Psoas muscle (tissue), 8 donors: ENCODE measurements around the gene FBXO44. TPM values are rescaled to one million over a fixed set of nuclear protein-coding genes. Genes with fewer than 3 reads are reported as not detected.

ENCODE experiments used
- ATAC-seq, 4 donors: fragments of 200-7000 bp; cut with Tn5 transposase; one replicate each; pipeline ENCODE4 v1.9.1; 2020; ENCODE audit warnings: moderate library complexity in 3 of 4, mild to moderate bottlenecking in 2 of 4
- DNase-seq, 2 donors: peaks; one replicate each; pipeline ENCODE4 v3.0.0-alpha.2; 2020
- H3K27ac ChIP-seq: fragments of 200-600 bp; one replicate; pipeline ENCODE4 v1.8.0; 2022
- H3K27me3 ChIP-seq, 3 donors: fragments of 200-600 bp in 1 of 3; one replicate each; pipeline versions ENCODE4 v1.6.1 to v1.8.0; 2013 to 2022; ENCODE audit warnings: low read length in 2 of 3, mild to moderate bottlenecking in 2 of 3, moderate library complexity in 1 of 3; ENCODE audit not compliant: insufficient read depth in 3 of 3
- H3K36me3 ChIP-seq, 2 donors: fragments of 200-600 bp in 1 of 2; one replicate each; pipeline versions ENCODE4 v1.6.1 to v1.8.0; 2013 to 2022; ENCODE audit warnings: low read depth in 1 of 2, mild to moderate bottlenecking in 1 of 2, moderate library complexity in 1 of 2; ENCODE audit not compliant: insufficient read depth in 1 of 2
- H3K4me1 ChIP-seq: fragments of 200-600 bp; one replicate; pipeline ENCODE4 v1.8.0; 2022
- H3K4me3 ChIP-seq: fragments of 200-600 bp; one replicate; pipeline ENCODE4 v1.8.0; 2022; ENCODE audit warnings: mild to moderate bottlenecking
- H3K9me3 ChIP-seq: fragments of 200-600 bp; one replicate; pipeline ENCODE4 v1.8.0; 2022
- WGBS, 3 donors: extraction: QIAGEN DNeasy Blood & Tissue Kit; methylation state at CpG; one replicate each; pipeline versions ENCODE4 v1.1.6 to v1.1.7; 2013; 5-methylcytosine and 5-hydroxymethylcytosine counted together
- intact Hi-C, 2 donors: fragments of 100-400 bp; cut with DNase I; formaldehyde crosslinking; loops; one replicate each; pipeline versions ENCODE4 v1.11.0 to v1.14.2; 2022
- polyA plus RNA-seq, 3 donors: library from polyadenylated mRNA; stranded (reverse); fragments of 200-250 nt; gene quantifications; one replicate each; pipeline ENCODE4 v1.2.3, GENCODE V29; 2013
- total RNA-seq, 4 donors: library from RNA; stranded (reverse); fragmentation: NEBNext Ultra II Directional in 2 of 4; extraction: Animal tissue kit (Norgen Biotek cat#: 25700) in 2 of 4; gene quantifications; one replicate each; pipeline versions ENCODE4 v1.2.1 to v1.2.4, GENCODE V29; 2021 to 2023
- TF ChIP-seq, protein P1 (sequence below): fragments of 200-600 bp; IDR thresholded peaks from one replicate; pipeline ENCODE4 v1.8.0; 2022; ENCODE audit warnings: antibody characterized with exemption
- donor health status: healthy with polysubstance abuse.
- donor health status: DM: no; HTN: no; CAD: no; lungs with moderate emphysema.
- donor health status: Bipolar disorder and iron deficiency.
- donor health status: healthy.
- donor health status: DM: yes; HTN: yes; CAD: no.
- donor health status: DM: no; HTN: no; CAD: no.
- donor health status: DM: no; HTN: no; CAD: no.
- donor health status: DM: yes; HTN: yes; CAD: no.

FBXO44 gene
- total and polyA plus RNA-seq, 7 donors = 2.9 to 8.4 (median 4.5) TPM

DNA sequence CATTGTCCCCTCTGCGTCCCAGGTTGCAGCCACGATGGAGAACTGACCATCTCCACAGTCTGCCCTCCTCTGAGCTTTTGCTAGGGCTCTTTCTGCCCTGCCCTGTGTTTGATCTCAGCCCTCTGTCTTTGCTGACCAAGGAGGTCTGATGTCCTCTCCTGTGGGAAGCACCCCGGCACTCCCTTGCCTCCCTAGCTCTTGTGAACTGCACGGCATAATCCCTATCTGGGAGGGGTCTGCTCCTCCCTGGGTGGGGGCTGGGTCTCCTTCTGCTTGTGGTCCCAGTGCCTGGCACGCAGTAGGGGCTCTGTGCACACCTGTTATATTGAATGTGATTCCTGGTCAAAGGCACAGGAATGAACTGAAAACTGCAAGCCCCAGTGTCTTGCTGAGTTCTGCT is 39.2 kb downstream of the FBXO44 start:
- ATAC-seq = no peak
- Histone ChIP-seq H3K9me3 (no peaks in the 10 kb centered on the region), H3K27ac (no peak overlapping the region), H3K27me3 (peaks cover 0 to 62% (median 23%) of the 10 kb centered on the region in 3 donors), H3K4me3 (no peak overlapping the region), H3K4me1 (no peaks in the 10 kb centered on the region), H3K36me3 (no peaks in the 10 kb centered on the region)
- intact Hi-C loops = no loop called here
- DNase-seq = no peak
- TF ChIP-seq, protein P1, sequence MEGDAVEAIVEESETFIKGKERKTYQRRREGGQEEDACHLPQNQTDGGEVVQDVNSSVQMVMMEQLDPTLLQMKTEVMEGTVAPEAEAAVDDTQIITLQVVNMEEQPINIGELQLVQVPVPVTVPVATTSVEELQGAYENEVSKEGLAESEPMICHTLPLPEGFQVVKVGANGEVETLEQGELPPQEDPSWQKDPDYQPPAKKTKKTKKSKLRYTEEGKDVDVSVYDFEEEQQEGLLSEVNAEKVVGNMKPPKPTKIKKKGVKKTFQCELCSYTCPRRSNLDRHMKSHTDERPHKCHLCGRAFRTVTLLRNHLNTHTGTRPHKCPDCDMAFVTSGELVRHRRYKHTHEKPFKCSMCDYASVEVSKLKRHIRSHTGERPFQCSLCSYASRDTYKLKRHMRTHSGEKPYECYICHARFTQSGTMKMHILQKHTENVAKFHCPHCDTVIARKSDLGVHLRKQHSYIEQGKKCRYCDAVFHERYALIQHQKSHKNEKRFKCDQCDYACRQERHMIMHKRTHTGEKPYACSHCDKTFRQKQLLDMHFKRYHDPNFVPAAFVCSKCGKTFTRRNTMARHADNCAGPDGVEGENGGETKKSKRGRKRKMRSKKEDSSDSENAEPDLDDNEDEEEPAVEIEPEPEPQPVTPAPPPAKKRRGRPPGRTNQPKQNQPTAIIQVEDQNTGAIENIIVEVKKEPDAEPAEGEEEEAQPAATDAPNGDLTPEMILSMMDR = no peak
- WGBS, 3 donors = 57 to 68% (median 57%) methylated on average over 5 of the region's 5 CpGs

DNA sequence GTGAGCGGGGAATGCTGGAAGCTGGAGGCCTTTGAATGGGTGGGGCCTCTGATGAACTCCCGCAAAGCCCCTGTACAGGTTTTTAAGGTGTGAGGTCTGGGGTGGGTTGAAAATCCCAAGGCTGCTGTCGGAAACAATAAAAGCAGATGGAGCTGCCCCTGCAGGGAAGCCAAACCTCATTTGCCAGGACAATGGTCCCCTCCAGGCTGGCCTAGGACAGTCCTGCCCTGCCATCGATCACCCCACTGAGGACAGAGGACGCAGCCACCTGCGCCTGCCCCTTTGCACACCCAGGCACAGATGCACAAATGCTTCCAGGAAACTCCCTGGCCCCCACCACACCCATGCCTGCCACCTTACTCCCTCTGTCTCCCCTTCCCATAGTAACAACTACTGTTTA is 41.2 kb downstream of the FBXO44 start:
- Histone ChIP-seq H3K4me1 (peaks cover 6% of the 10 kb centered on the region), H3K9me3 (no peaks in the 10 kb centered on the region), H3K36me3 (no peaks in the 10 kb centered on the region), H3K4me3 (no peak overlapping the region), H3K27ac (no peak overlapping the region), H3K27me3 (peaks cover 0 to 67% (median 17%) of the 10 kb centered on the region in 3 donors)
- intact Hi-C loops = no loop called here
- 81 to 94% (median 89%) methylated on average over 6 of the region's 6 CpGs for WGBS, 3 donors
- TF ChIP-seq, protein P1 = no peak
- ATAC-seq = no peak
- DNase-seq = no peak

DNA sequence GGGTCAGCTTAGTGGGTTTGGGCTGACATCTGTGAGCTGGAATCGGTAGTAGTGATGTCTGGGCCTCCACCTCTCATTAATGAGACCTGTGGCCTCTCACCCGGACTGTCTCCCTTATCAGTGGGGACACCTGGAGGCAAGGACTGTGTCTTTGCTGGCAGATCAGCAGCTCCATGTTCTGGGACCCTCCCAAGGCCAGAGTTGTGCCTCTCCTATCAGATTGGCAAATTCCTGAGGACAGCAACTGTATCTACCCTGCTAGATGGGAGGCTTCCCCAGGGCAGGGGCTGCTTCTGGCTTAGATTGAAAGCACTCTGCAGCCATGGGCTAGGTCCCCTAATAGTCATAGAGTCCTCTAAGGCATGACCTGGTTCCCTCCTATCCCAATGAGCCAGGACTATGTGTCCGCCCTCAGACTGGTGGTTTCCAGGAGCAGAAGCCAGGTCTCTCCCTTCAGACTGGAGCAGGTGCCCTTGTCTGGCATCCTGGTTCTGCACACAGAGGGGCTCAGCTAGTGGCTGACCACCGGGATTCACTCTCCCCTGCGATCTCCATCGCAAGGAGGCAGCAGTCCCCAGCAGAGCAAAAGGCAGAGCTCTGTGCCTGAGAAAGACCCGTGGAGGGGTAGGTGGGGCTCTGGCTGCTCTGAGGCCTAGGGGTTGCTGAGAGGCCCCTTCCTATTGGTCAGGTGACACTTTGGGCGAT is 42.7 kb downstream of the FBXO44 start:
- H3K36me3 ChIP-seq = no peaks in the 10 kb centered on the region
- no peaks in the 10 kb centered on the region for H3K9me3 ChIP-seq
- TF ChIP-seq, protein P1 = no peak
- intact Hi-C loops = no loop called here
- H3K4me1 ChIP-seq = peaks cover 12% of the 10 kb centered on the region
- H3K27ac ChIP-seq = no peak overlapping the region
- peaks cover 0 to 67% (median 7%) of the 10 kb centered on the region in 3 donors for H3K27me3 ChIP-seq
- DNase-seq = no peak
- 72 to 83% (median 77%) methylated on average over 8 of the region's 8 CpGs for WGBS, 3 donors
- no peak overlapping the region for H3K4me3 ChIP-seq
- no peak for ATAC-seq

DNA sequence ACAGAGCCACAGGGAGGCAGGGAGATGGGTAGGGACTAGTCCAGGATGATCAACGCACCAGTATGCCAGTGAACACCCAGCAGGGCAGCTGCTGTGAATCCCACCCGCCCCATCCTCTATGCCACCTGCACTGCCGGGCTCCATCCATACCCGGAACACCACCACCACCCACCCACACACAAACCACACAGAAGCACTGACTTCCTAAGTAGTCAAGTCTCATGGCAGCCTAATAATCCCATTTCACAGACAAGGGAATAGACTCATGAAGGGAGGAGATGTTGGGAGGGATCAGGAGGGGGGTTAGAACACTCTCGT is 43.2 kb downstream of the FBXO44 start:
- intact Hi-C loops = no loop called here
- Histone ChIP-seq H3K9me3 (no peaks in the 10 kb centered on the region), H3K4me1 (peaks cover 12% of the 10 kb centered on the region), H3K27me3 (peaks cover 0 to 68% (median 4%) of the 10 kb centered on the region in 3 donors), H3K27ac (no peak overlapping the region), H3K4me3 (no peak overlapping the region), H3K36me3 (no peaks in the 10 kb centered on the region)
- ATAC-seq (no peak), DNase-seq (no peak)
- TF ChIP-seq, protein P1 = no peak
- WGBS, 3 donors = 77 to 87% (median 79%) methylated on average over 4 to 5 of the region's 5 CpGs
